ENCODE measurements around the gene PLEKHF1.

DNA sequence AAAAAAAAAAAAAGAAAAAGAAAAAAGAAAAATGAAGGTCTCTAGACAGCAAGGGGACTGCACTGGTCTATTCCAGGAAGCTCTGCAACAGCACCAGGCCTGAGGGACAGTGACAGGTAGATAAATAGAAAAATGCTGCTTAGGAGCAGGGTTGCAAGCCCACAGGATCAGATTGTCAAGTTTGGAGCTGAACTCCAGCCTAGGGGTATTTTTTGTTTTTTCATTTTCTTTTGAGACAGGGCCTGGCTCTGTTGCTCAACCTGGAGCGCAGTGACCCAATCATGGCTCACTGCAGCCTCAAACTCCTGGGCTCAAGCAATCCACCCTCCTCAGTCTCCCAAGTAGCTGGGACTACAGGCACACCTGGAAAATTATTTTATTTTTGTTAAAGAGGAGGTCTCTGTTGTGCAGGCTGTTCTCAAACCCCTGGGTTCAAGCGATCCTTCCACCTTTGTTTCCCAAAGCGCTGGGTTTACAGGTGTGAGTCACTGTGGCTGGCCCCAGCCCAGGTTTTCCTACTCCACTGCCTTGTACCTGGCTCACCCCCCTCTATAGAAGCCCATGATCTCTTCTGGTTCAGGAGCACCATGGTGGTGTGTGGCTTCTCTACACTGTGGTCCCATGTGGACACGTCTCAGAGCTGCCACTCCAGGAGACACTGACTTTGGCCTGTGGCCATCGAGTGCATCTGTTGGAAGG, 35.3 kb upstream of the PLEKHF1 start:
- TF ChIP-seq, protein P1, sequence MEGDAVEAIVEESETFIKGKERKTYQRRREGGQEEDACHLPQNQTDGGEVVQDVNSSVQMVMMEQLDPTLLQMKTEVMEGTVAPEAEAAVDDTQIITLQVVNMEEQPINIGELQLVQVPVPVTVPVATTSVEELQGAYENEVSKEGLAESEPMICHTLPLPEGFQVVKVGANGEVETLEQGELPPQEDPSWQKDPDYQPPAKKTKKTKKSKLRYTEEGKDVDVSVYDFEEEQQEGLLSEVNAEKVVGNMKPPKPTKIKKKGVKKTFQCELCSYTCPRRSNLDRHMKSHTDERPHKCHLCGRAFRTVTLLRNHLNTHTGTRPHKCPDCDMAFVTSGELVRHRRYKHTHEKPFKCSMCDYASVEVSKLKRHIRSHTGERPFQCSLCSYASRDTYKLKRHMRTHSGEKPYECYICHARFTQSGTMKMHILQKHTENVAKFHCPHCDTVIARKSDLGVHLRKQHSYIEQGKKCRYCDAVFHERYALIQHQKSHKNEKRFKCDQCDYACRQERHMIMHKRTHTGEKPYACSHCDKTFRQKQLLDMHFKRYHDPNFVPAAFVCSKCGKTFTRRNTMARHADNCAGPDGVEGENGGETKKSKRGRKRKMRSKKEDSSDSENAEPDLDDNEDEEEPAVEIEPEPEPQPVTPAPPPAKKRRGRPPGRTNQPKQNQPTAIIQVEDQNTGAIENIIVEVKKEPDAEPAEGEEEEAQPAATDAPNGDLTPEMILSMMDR (IDR thresholded peaks at IDR 0.05): no peak
- TF ChIP-seq EZH2 (IDR thresholded peaks at IDR 0.05; ENCODE audit: borderline replicate concordance, insufficient read depth, low read depth, low read length, poor library complexity, severe bottlenecking): no peak
